HG03066 (cell line): ENCODE measurements around the gene FAM186B.

ENCODE experiments used
- ATAC-seq: cut with Tn5 transposase; IDR thresholded peaks from one replicate; pipeline ENCODE4 v1.9.1; 2021; ENCODE audit warnings: low read depth; ENCODE audit not compliant: unreplicated experiment

FAM186B gene

GRCh38 chr12:49554266-49554665 lies 51.2 kb downstream of the FAM186B start:
- ATAC-seq: no peak

- no peak for ATAC-seq
Measured at GRCh38 chr12:49553512-49554088, 51.8 kb downstream of the FAM186B start.

- no peak for ATAC-seq
Measured at GRCh38 chr12:49552899-49553298, 52.5 kb downstream of the FAM186B start.

- ATAC-seq: no peak
Measured at GRCh38 chr12:49552425-49552824, 53.0 kb downstream of the FAM186B start.

GRCh38 chr12:49552014-49552413 lies 53.4 kb downstream of the FAM186B start:
- no peak for ATAC-seq

GRCh38 chr12:49550693-49551252 lies 54.7 kb downstream of the FAM186B start:
- ATAC-seq: no peak

- ATAC-seq: no peak
Measured at GRCh38 chr12:49549735-49550692, 55.4 kb downstream of the FAM186B start.

- no peak for ATAC-seq
Measured at GRCh38 chr12:49548822-49549648, 56.4 kb downstream of the FAM186B start.

GRCh38 chr12:49548481-49548821 lies 57.0 kb downstream of the FAM186B start:
- no peak for ATAC-seq

- ATAC-seq: no peak
Measured at GRCh38 chr12:49547090-49547690, 58.2 kb downstream of the FAM186B start.

- ATAC-seq: no peak
Measured at GRCh38 chr12:49546481-49546880, 59.0 kb downstream of the FAM186B start.

GRCh38 chr12:49545815-49546214 lies 59.6 kb downstream of the FAM186B start:
- ATAC-seq: no peak

GRCh38 chr12:49543914-49544815 lies 61.3 kb downstream of the FAM186B start:
- ATAC-seq: no peak

GRCh38 chr12:49543221-49543913 lies 62.1 kb downstream of the FAM186B start:
- no peak for ATAC-seq

GRCh38 chr12:49542592-49543160 lies 62.8 kb downstream of the FAM186B start:
- no peak for ATAC-seq

- ATAC-seq: no peak
Measured at GRCh38 chr12:49541911-49542505, 63.4 kb downstream of the FAM186B start.

- ATAC-seq: no peak
Measured at GRCh38 chr12:49541140-49541861, 64.1 kb downstream of the FAM186B start.
